Neural progenitor cell (in vitro differentiated cells): ENCODE measurements around the gene RYR3. TPM values are rescaled to one million over a fixed set of nuclear protein-coding genes. Genes with fewer than 3 reads are reported as not detected.

ENCODE experiments used
- DNase-seq: peaks from one replicate; pipeline ENCODE4 v3.0.0-alpha.2; 2016; ENCODE audit warnings: low spot score
- H2AFZ ChIP-seq: fragments of 200-600 bp; sonication (generic); replicated peaks from 2 replicates; pipeline ENCODE4 v1.6.1; 2016; ENCODE audit warnings: antibody characterized with exemption
- H3F3A ChIP-seq: fragments of 200-600 bp; sonication (generic); 2 replicates; pipeline ENCODE4 v1.6.1; 2016; ENCODE audit warnings: antibody characterized with exemption, low read depth
- H3K27ac ChIP-seq: fragments of 200-600 bp; sonication (generic); 2 replicates; pipeline ENCODE4 v1.5.1; 2016; ENCODE audit warnings: mild to moderate bottlenecking
- H3K27me3 ChIP-seq: fragments of 200-600 bp; sonication (generic); 2 replicates; pipeline ENCODE4 v1.6.1; 2016; ENCODE audit warnings: mild to moderate bottlenecking, moderate library complexity
- H3K36me3 ChIP-seq: fragments of 200-600 bp; sonication (generic); 2 replicates; pipeline ENCODE4 v1.5.1; 2016
- H3K4me1 ChIP-seq: fragments of 200-600 bp; sonication (generic); 2 replicates; pipeline ENCODE4 v1.6.1; 2016; ENCODE audit warnings: mixed run types
- H3K4me2 ChIP-seq: fragments of 200-600 bp; sonication (generic); 2 replicates; pipeline ENCODE4 v1.6.1; 2016
- H3K4me3 ChIP-seq: fragments of 200-600 bp; sonication (generic); 2 replicates; pipeline ENCODE4 v1.5.1; 2016
- H3K79me2 ChIP-seq: fragments of 200-600 bp; sonication (generic); 2 replicates; pipeline ENCODE4 v1.6.1; 2016; ENCODE audit warnings: low read depth
- H3K9ac ChIP-seq: fragments of 200-600 bp; sonication (generic); 2 replicates; pipeline ENCODE4 v1.6.1; 2016
- H3K9me3 ChIP-seq: fragments of 200-600 bp; sonication (generic); 2 replicates; pipeline ENCODE4 v1.5.1; 2016; ENCODE audit warnings: low read depth
- H4K20me1 ChIP-seq: fragments of 200-600 bp; sonication (generic); 2 replicates; pipeline ENCODE4 v1.6.1; 2016; ENCODE audit warnings: low read depth
- H3K27ac Mint-ChIP-seq: 3 replicates; pipeline ENCODE4 v1.8.0; 2021; ENCODE audit warnings: mixed read lengths
- H3K27me3 Mint-ChIP-seq: 2 replicates; pipeline ENCODE4 v1.8.0; 2022; ENCODE audit warnings: low read depth, mild to moderate bottlenecking, inconsistent platforms, moderate library complexity, mixed read lengths; ENCODE audit not compliant: insufficient read depth
- H3K36me3 Mint-ChIP-seq: 3 replicates; pipeline ENCODE4 v1.8.0; 2021; ENCODE audit warnings: mixed read lengths
- H3K4me1 Mint-ChIP-seq: 3 replicates; pipeline ENCODE4 v1.8.0; 2021; ENCODE audit warnings: mixed read lengths
- H3K4me3 Mint-ChIP-seq: 3 replicates; pipeline ENCODE4 v1.8.0; 2021; ENCODE audit warnings: mild to moderate bottlenecking, moderate library complexity, mixed read lengths
- H3K9me3 Mint-ChIP-seq: 3 replicates; pipeline ENCODE4 v1.8.0; 2020; ENCODE audit warnings: mixed read lengths
- CTCF ChIP-seq: fragments of 200-600 bp; sonication (generic); IDR thresholded peaks from 2 replicates; pipeline ENCODE4 v1.5.1; 2017; ENCODE audit warnings: antibody characterized with exemption, mild to moderate bottlenecking
- EZH2 ChIP-seq: fragments of 200-600 bp; sonication (generic); IDR thresholded peaks from 2 replicates; pipeline ENCODE4 v1.6.1; 2017; ENCODE audit warnings: antibody characterized with exemption, mild to moderate bottlenecking, moderate library complexity
- EZH2phosphoT487 ChIP-seq: fragments of 200-600 bp; sonication (generic); IDR thresholded peaks from 2 replicates; pipeline ENCODE4 v1.6.1; 2017; ENCODE audit warnings: antibody characterized with exemption
- total RNA-seq: library from RNA; depleted of rRNA; stranded (reverse); fragments of >200 nt; gene quantifications from 2 replicates; pipeline ENCODE4 v1.2.3, GENCODE V29; 2015; ENCODE audit warnings: low replicate concordance

RYR3 gene
- total RNA-seq, 1 donor from 2014 or later = 2.1 TPM

DNA sequence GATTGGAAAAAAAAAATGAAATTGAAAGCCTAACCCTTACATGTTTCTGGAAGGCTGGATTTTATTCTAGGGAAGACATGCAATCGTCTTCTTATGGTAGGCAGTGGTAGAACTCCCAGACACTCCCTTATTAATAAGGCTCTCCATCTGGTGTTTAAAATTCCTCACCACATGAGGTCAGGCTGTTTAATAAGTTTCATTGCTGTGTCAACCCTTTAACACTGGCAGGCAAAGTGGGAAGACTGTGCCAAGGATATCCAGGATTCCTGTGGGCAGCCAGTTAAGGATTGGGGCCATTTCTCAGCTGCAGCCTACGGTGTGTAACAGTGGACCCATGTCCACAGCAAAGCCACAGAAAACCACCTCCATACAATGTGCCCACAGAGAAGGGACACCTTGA, 432.0 kb downstream of the RYR3 start:
- no peaks in the 10 kb centered on the region for H3K27me3 Mint-ChIP-seq

DNA sequence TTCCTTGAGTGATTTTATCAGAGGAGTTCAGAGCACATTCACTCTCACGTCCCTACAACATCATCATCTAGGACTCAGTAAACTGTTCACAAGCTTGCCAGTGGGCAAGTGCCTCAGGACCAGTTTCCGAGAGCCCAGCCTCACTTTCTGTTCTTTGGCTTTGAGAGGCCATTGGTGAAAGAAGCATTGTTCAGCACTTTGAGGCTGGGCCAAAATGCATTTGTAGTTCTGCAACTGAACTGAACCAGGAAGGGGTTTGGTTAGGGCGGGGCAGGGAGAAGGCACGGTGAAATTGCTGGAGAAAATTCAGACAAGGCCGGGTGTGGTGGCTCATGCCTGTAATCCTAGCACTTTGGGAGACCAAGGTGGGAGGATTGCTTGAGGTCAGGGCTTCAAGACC, 435.4 kb downstream of the RYR3 start:
- no peak overlapping the region for H3K27ac Mint-ChIP-seq
- Histone ChIP-seq H4K20me1 (no peaks in the 10 kb centered on the region), H3F3A (no peaks in the 10 kb centered on the region), H2AFZ (no peak overlapping the region), H3K27ac (no peak overlapping the region), H3K4me3 (no peak overlapping the region), H3K9ac (no peak overlapping the region), H3K79me2 (no peaks in the 10 kb centered on the region), H3K9me3 (no peaks in the 10 kb centered on the region), H3K4me2 (no peak overlapping the region), H3K27me3 (no peaks in the 10 kb centered on the region), H3K36me3 (no peaks in the 10 kb centered on the region), H3K4me1 (no peaks in the 10 kb centered on the region)
- peaks cover 4% of the 10 kb centered on the region for H3K27me3 Mint-ChIP-seq
- no peaks in the 10 kb centered on the region for H3K36me3 Mint-ChIP-seq
- H3K9me3 Mint-ChIP-seq = no peaks in the 10 kb centered on the region
- no peak overlapping the region for H3K4me3 Mint-ChIP-seq
- H3K4me1 Mint-ChIP-seq = no peaks in the 10 kb centered on the region
- no peak for DNase-seq
- no peak for TF ChIP-seq EZH2phosphoT487
- TF ChIP-seq EZH2 = no peak

More for the DNA sequence above, 432.0 kb downstream of the RYR3 start:
- H3K27ac ChIP-seq = no peak overlapping the region
- TF ChIP-seq EZH2phosphoT487 (no peak), EZH2 (no peak), CTCF (no peak)
- Mint-ChIP-seq H3K9me3 (no peaks in the 10 kb centered on the region), H3K4me1 (peaks cover 11% of the 10 kb centered on the region), H3K4me3 (no peak overlapping the region), H3K27ac (no peak overlapping the region), H3K36me3 (no peaks in the 10 kb centered on the region)
- no peaks in the 10 kb centered on the region for H4K20me1 ChIP-seq
- no peaks in the 10 kb centered on the region for H3K9me3 ChIP-seq
- H3K4me1 ChIP-seq = no peaks in the 10 kb centered on the region
- H3K4me3 ChIP-seq = no peak overlapping the region
- H3K36me3 ChIP-seq = no peaks in the 10 kb centered on the region
- no peak overlapping the region for H2AFZ ChIP-seq
- no peaks in the 10 kb centered on the region for H3K27me3 ChIP-seq
- H3K9ac ChIP-seq = no peak overlapping the region
- DNase-seq = no peak
- H3F3A ChIP-seq = peaks cover 9% of the 10 kb centered on the region
- no peaks in the 10 kb centered on the region for H3K79me2 ChIP-seq
- no peak overlapping the region for H3K4me2 ChIP-seq

DNA sequence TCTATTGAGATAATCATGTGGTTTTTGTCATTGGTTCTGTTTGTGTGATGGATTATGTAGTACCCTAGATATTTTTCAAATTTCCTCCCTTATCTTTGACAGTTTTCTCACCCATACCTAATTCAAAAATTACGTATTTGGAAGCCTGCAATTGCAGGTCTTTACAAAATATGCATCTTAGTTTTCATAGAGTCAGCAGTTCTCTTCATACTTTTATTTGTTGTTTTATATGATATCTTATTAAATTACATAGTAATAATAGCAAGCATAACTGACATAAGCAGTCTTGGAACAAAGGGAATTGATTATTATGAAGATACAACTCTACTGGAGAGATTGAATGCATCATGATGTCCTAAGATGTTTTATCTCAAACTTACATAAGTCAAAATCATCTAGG, 442.2 kb downstream of the RYR3 start:
- Histone ChIP-seq H3K27ac (no peak overlapping the region), H3K4me1 (no peaks in the 10 kb centered on the region), H3F3A (no peaks in the 10 kb centered on the region), H3K79me2 (no peaks in the 10 kb centered on the region), H3K27me3 (no peaks in the 10 kb centered on the region), H3K36me3 (no peaks in the 10 kb centered on the region), H3K9ac (no peak overlapping the region), H2AFZ (no peak overlapping the region), H3K4me2 (no peak overlapping the region), H3K9me3 (no peaks in the 10 kb centered on the region), H4K20me1 (no peaks in the 10 kb centered on the region), H3K4me3 (no peak overlapping the region)
- H3K36me3 Mint-ChIP-seq = no peaks in the 10 kb centered on the region
- H3K4me3 Mint-ChIP-seq = no peak overlapping the region
- DNase-seq = no peak
- TF ChIP-seq EZH2 (no peak), CTCF (no peak), EZH2phosphoT487 (no peak)
- no peaks in the 10 kb centered on the region for H3K4me1 Mint-ChIP-seq
- H3K9me3 Mint-ChIP-seq = peaks cover 9% of the 10 kb centered on the region
- H3K27ac Mint-ChIP-seq = no peak overlapping the region
- H3K27me3 Mint-ChIP-seq = peaks cover 8% of the 10 kb centered on the region

DNA sequence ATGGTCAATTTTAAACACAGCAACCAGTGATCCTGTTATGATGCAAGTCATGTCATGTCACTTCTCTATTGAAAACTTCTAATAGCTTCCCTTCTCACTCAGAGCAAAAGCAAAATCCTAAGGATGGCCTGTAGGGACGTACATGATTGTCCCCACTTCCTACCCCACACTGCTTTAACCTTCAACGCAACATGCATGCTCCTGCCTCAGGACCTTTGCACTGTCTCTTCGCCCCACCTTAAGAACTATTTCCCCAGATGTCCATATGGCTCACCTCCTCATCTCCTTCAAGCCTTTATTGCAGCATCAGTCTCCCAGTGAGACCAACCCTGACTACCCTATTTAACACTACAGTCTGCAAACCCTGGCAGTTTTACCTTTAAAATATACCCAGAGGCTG, 443.5 kb downstream of the RYR3 start:
- no peak overlapping the region for H3K27ac ChIP-seq
- H4K20me1 ChIP-seq = no peaks in the 10 kb centered on the region
- no peak overlapping the region for H3K27ac Mint-ChIP-seq
- no peaks in the 10 kb centered on the region for H3K4me1 Mint-ChIP-seq
- no peak overlapping the region for H3K4me3 ChIP-seq
- H3K27me3 ChIP-seq = no peaks in the 10 kb centered on the region
- H3K9ac ChIP-seq = no peak overlapping the region
- no peaks in the 10 kb centered on the region for H3F3A ChIP-seq
- no peaks in the 10 kb centered on the region for H3K9me3 ChIP-seq
- H3K4me3 Mint-ChIP-seq = no peak overlapping the region
- H3K36me3 ChIP-seq = no peaks in the 10 kb centered on the region
- no peaks in the 10 kb centered on the region for H3K4me1 ChIP-seq
- DNase-seq = no peak
- TF ChIP-seq EZH2 = no peak
- TF ChIP-seq CTCF = no peak
- TF ChIP-seq EZH2phosphoT487 = no peak
- H3K36me3 Mint-ChIP-seq = no peaks in the 10 kb centered on the region
- no peak overlapping the region for H2AFZ ChIP-seq
- H3K79me2 ChIP-seq = no peaks in the 10 kb centered on the region
- H3K4me2 ChIP-seq = no peak overlapping the region
- H3K27me3 Mint-ChIP-seq = peaks cover 8% of the 10 kb centered on the region
- H3K9me3 Mint-ChIP-seq = peaks cover 9% of the 10 kb centered on the region
